Left kidney (tissue), 2 donors: ENCODE results near the gene MYO1D. TPM values are rescaled to one million over a fixed set of nuclear protein-coding genes. Genes with fewer than 3 reads are reported as not detected.
"Not testable (repeated sequence)": the region's sequence is repeated elsewhere in the genome, so short reads cannot be mapped to it uniquely, and the experiment has no call there.

Source experiments
- DNase-seq: peaks from one replicate; pipeline ENCODE4 v3.0.0-alpha.2; 2013
- polyA plus RNA-seq: library from polyadenylated mRNA; unstranded; fragments of 120-200 nt; gene quantifications from one replicate; pipeline ENCODE4 v1.2.1, GENCODE V29; 2013; ENCODE audit not compliant: insufficient read length

The MYO1D gene
- polyA plus RNA-seq, 1 donor: 27.1 TPM

- peak; percentile 51 for DNase-seq
Measured at GRCh38 chr17:32783602-32784001, 93.3 kb downstream of the MYO1D start.

GRCh38 chr17:32780721-32781120 is 96.2 kb downstream of the MYO1D start:
- no peak for DNase-seq

DNA sequence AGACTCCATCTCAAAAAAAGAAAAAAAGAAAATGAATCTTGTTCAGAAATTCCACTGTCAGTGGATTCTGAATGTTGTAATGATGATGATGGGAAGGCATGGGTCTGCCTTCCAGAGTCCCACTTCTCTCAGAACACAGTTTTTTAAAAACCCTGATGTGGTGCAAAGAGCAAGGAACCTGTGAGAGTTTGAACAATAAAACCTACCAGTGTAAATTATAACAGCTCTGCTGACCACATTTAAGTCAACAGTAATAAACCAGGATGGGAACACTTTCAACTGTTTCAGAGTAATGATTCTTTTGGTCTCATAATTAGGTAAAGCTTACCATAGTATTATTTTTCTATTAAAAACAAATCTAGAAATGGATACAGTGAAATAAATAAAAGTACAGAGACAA is 99.0 kb downstream of the MYO1D start:
- no peak for DNase-seq

- DNase-seq: no peak
Measured at GRCh38 chr17:32777436-32777835, 99.5 kb downstream of the MYO1D start.

DNA sequence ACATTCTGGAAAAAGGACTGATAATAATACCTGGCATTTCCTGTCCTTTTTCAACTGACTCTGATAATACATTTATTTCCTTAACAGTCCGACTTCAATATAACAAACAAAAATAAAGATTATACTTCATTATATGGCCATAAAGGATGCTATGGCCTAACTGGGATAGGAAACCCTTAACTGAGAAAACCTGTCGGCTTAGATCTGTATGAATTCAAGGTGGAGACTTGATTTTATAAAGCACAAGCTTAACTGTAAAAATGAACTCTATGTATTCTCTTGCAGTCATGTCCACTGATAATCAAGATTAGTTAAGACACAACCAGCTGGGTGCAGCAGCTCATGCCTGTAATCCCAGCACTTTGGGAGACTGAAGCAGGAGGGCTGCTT is 102.2 kb downstream of the MYO1D start:
- no peak for DNase-seq

GRCh38 chr17:32773856-32774694 is 102.8 kb downstream of the MYO1D start:
- DNase-seq: no peak

DNA sequence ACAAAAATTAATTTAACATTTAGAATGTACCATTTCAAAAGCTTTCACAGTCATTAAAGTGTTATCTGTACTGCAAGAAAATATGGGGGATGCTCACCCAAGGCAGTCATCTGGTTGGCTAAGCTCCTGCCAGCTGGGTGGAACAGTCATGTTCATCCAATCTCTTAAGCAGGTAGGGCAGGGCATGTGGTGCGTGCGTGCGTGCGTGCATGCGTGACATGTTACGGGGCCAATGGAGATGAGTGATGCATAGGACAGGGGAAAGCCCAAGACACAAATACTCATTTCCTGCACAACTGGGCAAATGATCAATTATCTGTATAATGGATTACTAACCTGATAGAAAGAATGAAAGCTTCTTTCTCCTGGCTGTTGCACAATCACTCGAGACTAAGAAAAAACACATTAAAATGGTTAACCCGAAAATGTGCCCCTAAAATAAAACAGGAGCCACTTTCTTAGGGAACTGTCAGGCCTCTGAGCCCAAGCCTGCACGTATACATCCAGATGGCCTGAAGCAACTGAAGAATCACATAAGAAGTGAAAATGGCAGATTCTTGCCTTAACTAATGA is 104.4 kb downstream of the MYO1D start:
- DNase-seq: no peak

DNA sequence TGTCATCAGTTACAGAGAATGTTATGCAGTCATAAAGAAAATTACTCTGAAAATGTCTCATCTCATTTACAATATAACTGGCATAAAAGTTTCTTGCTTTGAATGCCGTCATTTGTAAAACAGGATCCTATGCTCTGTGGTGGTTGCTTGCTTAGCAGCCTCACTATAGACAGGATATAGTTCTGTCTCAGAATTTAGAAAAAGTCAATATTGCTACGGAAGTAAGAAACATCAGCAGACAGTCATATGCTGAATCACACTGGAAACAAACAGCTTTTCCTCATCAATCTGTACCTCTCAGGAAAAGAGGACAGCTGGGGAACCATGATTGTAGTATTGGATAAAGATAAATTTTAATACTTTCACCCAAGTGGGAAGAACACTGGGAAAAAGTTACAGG is 105.5 kb downstream of the MYO1D start:
- no peak for DNase-seq

DNA sequence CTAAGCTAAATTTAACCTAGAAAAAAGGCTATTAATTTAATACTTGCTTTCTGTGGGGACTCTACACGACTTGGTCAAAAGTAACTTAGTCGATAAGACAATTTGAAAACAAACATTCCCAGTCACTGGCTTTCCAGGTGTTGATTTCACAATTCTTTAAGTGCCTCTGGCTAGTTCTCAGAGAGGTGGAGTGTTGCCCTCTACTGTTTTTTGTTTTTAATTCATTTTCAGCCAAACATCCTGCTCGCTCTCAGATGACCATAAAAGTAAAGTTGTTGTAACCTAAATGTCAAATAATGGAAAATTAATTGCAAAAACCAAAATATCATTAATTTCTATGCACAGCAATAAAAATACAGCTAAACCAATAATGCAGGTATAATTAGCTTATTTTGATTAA is 107.1 kb downstream of the MYO1D start:
- DNase-seq: peak; percentile 12

DNA sequence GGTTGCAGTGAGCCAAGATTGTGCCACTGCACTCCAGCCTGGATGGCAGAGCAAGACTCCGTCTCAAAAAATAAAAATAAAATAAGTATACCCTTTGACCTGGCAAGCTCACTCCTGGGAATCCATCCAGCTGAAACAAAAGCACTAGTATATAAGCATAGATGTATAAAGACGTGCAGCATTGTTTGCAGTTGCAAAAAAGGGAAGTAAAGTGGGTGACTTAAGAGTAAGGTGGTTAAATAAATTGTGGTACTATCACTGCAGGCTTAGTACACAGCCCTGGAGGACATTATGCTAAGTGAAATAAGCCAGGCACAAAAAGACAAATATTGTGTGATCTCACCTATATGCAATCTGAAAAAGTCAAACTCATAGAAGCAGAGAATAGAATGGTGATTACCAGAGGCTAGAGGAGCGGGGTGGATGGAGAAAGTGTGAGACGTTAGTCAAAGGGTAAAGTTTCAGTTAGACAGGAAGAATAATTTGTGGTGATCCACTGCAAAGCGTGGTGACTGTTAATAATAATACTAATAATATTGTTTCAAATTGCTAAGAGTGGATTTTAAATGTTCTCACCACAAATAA is 113.0 kb downstream of the MYO1D start:
- no peak for DNase-seq

GRCh38 chr17:32759476-32759875 is 117.4 kb downstream of the MYO1D start:
- no peak for DNase-seq

DNA sequence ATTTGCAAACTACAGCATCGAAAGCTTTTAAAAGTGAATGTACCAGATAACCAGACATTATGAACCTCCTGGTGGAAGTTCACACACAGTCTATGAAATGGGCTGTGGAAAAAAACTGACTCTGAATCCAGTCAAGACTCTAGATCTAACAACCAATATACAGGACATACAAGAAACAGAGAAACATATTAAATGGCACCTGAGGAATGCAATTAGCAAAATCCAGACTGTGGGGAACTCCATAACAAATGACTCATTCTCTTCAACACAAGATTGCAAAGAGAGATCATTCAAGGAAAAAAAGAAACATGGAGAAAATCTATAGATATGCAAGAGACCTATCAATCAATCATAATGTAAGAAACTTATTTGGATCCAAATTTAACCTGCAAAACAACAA is 119.0 kb downstream of the MYO1D start:
- no peak for DNase-seq

DNA sequence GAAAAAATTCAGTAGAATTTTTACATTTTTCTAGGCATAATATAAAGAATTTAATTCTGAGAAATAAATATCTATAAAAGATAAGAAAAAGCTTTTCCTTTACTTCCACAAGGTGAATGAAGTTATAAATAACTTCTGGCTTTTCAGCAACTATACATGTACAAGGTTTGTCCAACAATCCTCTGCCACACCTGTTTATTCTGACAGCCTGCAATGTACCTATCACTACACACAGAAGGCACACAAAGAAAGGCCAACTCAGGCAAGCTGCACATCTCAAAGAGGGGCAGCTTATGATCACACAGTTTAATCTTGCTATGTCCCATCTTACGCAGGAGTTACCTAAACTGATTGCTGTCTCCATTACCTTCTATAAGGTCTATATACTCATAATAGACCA is 120.2 kb downstream of the MYO1D start:
- DNase-seq: no peak

- DNase-seq: peak; percentile 77
Measured at GRCh38 chr17:32755045-32755805, 121.7 kb downstream of the MYO1D start.

- no peak for DNase-seq
Measured at GRCh38 chr17:32752934-32753333, 124.0 kb downstream of the MYO1D start.

DNA sequence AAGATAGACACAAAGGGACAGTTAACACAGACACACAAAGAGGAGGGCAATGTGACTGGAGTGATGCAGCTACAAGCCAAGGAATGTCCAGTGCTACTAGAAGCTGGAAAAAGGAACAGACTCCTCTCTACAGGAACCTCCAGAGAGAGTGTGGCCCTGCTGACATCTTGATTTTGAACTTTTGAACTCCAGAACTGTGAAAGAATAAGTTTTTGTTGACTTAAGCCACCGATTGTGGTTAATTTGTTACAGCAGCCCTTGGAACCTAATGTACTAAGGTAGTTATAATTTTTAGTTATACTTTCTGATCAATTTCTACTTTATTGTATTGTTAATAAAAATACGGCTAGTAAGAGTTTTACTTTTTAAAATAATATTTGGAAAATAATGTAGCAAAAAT is 129.1 kb downstream of the MYO1D start:
- DNase-seq: no peak

- no peak for DNase-seq
Measured at GRCh38 chr17:32746698-32747097, 130.2 kb downstream of the MYO1D start.

DNA sequence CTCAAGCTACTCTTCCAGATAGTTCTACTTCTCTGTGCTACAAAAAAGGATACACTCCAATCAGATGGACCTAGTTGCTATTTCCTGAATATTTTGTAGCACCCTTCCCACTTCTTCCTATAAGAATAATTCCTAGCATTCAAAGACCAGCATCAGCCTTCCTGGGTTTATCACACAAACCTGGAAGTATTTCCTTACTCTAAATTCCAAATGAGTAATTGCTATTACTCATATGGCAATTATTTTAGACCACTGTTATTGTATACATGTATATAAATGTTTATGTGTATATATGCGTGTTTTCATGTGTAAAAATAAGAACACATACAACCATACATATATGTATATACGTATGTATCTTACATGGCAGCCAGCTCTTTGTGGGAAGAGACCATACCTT is 130.6 kb downstream of the MYO1D start:
- DNase-seq: no peak

DNA sequence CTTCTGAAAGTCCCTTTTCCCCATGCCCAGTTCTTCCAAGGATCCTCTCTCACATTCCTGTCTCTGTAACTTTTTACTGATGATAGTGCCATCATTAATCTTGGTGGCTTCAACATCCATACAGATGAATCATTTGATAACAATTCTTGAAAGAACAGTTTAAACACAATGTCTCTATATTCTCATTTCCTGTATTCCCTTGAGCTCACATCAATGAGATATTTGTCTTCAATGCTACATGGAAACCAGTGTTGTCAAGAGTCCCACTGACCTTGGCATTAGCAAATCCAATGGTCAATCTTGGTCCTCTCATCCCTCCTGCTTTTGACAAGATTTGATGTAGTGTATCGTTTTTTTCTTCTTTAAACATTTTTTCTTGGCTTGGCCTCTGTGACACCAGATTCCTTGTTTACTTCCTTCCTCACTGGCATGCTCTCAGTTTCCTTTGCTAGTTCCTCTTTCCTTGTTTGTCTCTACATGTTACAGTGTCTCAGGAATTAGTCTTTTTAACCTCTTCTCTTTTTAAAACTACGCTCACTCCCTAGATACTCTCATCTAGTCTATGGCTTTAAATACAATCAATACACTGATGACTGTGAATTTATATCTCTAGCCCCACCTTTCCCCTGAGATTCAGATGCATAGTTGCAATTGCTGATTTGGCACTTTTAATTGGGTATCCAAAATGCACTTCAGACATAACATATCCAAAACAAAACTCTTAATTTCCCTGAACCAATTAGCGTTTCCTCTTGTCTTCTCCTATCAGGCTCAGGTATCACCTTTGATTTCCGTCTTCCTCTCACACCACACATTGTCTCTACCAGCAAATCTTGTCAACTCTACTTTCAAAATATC is 134.0 kb downstream of the MYO1D start:
- DNase-seq: no peak

GRCh38 chr17:32741381-32741780 is 135.5 kb downstream of the MYO1D start:
- DNase-seq: no peak

DNA sequence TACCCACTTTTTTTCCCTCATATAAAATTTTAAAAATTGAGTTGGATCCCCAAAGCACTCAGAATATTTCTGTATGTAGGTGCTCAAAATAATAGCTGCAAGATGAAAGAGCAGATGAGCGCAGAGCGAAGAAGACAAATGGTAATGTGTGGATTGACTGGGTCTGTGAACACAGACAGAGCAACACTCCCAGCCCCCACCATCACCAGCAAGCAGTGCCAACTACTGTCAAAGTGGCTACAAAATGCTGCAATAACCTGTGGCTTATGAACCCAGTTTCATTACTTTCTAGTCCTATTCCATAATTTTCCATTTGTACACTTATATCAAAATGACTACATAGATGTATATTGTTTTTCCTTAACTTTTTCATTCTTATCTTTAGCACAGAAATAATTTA is 137.2 kb downstream of the MYO1D start:
- DNase-seq: no peak

GRCh38 chr17:32739151-32739550 is 137.8 kb downstream of the MYO1D start:
- DNase-seq: not testable (repeated sequence)
